NOMO-1 treated with DMSO at 0.1 percent for 48 hours (cell line): ENCODE measurements around the gene NSMCE1.
"Not testable (repeated sequence)": the region's sequence is repeated elsewhere in the genome, so short reads cannot be mapped to it uniquely, and the experiment has no call there.

Source experiments
- DNase-seq: peaks from one replicate; lab custom pipeline; 2025; ENCODE audit not compliant: unreplicated experiment; lab: John Stamatoyannopoulos, UW

NSMCE1 gene

DNA sequence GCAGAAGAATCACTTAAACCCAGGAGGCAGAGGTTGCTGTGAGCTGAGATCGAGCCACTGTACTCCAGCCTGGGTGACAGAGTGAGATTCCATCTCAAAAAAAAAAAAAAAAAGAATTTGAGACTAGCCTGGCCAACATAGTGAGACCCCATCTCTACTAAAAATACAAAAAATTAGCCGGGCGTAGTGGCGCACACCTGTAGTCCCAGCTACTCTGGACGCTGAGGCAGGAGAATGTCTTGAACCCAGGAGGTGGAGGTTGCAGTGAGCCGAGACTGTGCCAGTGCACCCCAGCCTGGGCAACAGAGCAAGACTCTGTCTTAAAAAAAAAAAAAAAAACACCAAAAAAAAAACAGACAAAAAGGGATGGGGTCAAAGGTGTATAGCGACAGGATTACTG is 4.1 kb upstream of the NSMCE1 start:
- not testable (repeated sequence) for DNase-seq

GRCh38 chr16:27272076-27272475 is 3.5 kb upstream of the NSMCE1 start:
- DNase-seq, result no peak

GRCh38 chr16:27270349-27270748 is 1.8 kb upstream of the NSMCE1 start:
- DNase-seq, result no peak

GRCh38 chr16:27269300-27270150 is 953 bp upstream of the NSMCE1 start:
- DNase-seq, result no peak

DNA sequence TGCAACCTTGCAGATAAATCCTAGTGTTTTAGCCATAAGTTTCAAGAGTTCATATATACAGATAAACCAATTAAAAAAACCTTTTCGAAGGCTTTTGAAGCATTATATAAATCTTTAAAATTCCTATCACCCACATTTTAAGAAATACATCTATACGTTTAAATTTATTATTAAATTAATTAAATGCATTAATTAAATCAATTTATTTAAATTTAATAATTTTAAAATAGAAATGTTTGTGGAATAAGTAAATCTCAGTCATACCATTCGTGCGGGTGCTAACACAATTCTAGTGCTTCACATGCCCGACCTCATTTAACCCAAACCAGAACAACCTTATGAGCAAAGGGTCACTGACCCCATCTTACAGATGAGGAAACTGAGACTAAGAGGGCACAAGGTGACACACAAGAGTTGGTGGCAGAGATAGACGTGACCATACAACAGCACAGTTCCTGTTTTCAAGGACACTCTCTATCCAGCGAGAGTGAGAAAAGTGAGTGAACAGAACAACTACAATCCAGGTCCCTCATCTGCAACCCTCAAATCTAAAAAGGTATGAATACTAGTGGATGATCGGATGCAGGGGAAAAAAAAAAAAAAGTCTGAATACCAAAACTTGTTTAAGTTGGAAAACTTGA is 1.4 kb downstream of the NSMCE1 start:
- peak; percentile 32 for DNase-seq

DNA sequence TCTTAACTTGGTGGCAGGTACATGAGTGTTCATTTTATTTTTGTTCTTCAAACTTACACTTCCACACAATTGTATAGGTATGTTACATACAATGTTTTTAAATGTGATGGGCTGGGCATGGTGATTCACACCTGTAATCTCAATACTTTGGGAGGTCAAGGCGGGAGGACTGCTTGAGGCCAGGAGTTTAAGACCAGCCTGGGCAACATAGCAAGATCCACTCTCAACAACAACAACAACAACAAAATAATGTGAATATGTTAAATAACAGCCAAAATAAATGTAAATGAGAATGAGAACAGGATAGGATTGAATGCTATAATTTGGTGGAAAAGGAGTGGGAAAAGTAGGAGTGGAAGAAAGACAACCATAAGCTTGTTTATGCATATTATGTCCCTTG is 2.6 kb downstream of the NSMCE1 start:
- DNase-seq, result no peak

DNA sequence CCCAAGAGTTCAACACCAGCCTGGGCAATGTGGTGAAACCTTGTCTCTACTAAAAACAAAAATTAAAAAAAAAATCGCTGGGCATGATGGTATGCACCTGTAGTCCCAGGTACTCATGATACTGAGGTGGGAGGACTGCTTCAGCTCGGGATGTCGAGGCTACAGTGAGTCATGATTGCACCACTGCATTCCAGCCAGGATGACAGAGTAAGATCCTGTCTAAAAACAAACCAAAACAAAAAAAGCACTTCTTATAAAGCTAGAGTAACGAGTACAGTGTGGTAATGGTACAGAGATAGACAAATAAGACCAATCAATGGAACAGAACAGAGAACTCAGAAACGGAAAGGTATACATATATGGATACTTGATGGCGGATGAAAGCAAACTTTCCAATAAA is 4.4 kb downstream of the NSMCE1 start:
- no peak for DNase-seq

DNA sequence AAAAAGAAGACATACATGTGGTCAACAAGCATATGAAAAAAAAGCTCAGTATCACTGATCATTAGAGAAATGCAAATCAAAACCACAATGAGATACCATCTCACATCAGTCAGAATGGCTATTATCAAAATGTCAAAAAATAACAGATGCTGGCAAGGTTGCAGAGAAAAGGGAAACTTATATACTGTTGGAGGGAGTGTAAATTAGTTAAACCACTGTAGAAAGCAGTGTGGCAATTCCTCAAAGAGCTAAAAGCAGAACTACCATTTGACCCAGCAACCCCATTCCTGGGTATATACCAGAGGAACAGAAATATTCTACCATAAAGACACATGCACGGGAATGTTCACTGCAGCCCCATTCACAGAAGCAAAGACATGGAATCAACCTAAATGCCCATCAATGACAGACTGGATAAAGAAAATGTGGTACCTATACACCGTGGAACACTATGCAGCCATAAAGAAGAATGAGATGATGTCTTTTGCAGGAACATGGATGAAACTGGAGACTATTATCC is 5.6 kb downstream of the NSMCE1 start:
- DNase-seq, result peak; percentile 75

DNA sequence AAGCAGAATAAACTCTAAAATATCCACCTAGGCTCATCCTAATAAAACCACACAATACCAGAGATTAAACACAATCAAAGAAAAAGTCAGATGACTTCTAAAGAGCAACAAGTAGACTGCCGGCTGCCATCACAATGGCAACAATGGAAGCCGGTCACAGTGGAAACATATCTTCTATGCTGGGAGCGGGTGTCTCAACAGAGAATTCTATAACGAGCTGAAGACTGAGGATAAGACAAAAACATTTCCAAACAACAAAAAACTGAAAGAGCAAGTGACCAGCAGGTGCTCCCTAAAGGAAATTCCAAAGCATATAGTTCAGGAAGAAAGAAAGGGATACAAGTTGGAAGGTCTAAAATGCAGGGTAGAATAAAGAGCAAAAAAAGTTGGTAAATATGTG is 8.9 kb downstream of the NSMCE1 start:
- DNase-seq, result no peak

- DNase-seq, result no peak
Measured at GRCh38 chr16:27258241-27258734, 10.3 kb downstream of the NSMCE1 start.

DNA sequence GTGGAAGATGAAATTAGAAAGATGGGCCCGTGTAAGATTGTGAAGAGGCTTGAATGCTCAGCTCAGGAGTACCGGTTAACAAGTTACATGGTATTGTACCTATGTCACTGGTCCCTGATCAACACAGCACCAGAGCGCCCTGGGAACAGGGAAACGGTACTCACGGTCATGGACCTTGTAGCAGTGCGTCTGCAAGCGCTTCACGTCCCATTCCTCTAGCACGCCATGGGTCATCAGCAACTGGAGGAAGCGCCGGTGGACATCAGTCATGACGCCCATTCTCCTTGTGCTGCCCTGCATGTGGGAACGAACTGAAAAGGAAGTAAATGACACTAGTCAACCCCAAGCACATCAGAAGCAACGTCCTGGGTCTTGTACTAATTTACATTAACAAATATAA is 11.3 kb downstream of the NSMCE1 start:
- no peak for DNase-seq

- DNase-seq, result no peak
Measured at GRCh38 chr16:27256861-27257260, 11.7 kb downstream of the NSMCE1 start.

- no peak for DNase-seq
Measured at GRCh38 chr16:27254262-27254811, 14.2 kb downstream of the NSMCE1 start.

DNA sequence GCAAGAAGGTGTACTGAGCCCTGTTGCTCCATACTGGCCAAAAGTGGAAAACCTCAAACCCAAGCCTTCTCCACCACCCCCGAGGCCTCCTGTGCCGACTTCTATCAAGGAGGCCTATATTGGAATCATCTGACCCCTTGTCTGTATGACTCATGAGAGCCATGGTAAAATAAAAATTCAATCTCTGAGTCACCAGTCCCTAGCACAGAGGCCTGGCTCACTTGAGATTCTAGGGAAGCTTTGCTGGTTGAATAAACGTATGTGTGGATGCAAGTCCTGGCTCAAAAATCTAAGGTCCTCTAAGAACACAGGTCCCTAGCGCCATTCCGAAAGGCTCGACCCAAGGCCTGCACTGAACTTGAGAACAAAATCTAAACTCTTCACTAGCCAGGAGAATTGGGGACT is 15.0 kb downstream of the NSMCE1 start:
- DNase-seq, result no peak

DNA sequence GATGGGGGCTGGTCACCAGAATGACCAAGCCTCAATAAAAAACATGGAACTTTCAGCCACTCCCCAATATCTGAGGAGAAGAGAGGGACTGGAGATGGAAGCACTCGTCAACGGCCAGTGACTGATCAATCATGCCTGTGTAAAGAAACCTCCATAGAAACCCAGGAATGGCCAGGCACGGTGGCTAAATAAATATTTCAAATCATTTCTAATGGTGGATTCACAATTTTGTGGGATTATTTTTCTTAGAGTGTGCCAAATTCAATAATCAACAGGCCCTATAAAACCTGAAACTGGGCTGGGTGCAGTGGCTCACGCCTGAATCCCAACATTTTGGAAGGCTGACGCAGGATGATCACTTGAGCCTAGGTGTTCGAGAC is 16.4 kb downstream of the NSMCE1 start:
- DNase-seq, result no peak

GRCh38 chr16:27251541-27252205 is 16.9 kb downstream of the NSMCE1 start:
- DNase-seq, result no peak

DNA sequence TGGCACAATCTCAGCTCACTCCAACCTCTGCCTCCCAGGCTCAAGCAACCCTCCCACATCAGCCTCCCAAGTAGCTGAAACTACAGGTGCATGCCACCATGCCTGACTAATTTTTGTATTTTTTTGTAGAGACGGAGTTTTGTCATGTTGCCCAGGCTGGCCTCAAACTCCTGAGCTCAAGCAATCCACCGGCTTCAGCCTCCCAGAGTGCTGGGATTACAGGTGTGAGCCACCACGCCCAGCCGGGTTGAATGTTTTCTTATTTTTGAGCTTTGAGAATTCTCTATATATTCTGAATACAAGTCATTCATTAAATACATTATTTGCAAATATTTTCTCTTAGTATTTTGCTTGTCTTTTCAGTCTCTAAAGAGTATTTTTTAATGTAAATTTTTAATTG is 19.7 kb downstream of the NSMCE1 start:
- DNase-seq, result not testable (repeated sequence)

- no peak for DNase-seq
Measured at GRCh38 chr16:27248036-27248435, 20.5 kb downstream of the NSMCE1 start.

DNA sequence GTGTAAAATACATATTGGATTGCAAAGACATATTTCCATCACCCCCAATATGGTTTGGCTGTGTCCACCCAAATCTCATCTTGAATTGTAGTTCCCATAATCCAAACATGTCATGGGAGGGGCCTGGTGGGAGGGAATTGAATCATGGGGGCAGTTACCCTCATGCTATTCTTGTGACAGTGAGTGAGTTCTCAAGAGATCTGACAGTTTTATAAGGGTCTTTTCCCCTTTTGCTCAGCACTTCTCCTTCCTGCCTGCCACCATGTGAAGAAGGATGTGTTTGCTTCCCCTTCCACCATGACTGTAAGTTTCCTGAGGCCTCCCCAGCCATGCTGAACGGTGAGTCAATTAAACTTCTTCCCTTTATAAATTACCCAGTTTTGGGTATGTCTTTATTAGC is 21.5 kb downstream of the NSMCE1 start:
- DNase-seq, result not testable (repeated sequence)

DNA sequence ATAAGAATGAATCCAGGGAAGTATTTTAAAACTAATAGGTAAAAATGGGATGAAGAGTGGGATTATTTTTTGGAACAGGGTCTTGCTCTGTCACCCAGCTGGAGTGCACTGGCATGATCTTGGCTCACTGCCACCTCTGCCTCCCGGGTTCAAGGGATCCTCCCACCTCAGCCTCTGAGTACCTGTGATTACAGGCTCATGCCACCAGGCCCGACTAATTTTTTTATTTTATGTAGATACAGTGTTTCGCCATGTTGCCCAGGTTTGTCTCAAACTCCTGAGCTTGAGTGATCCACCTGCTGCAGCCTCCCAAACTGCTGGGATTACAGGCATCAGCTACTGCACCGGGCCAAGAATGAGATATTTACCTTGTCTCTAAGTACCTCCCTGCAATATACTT is 22.1 kb downstream of the NSMCE1 start:
- DNase-seq, result no peak
